Hematopoietic multipotent progenitor cell (in vitro differentiated cells): Measurements from ENCODE around the gene ZFAND2A. TPM values are rescaled to one million over a fixed set of nuclear protein-coding genes. Genes with fewer than 3 reads are reported as not detected.
"Not testable (repeated sequence)": the region's sequence is repeated elsewhere in the genome, so short reads cannot be mapped to it uniquely, and the experiment has no call there.

Source experiments
- DNase-seq, 3 donors: peaks; one replicate each; pipeline ENCODE4 v3.0.0-alpha.2; 2011 to 2015; ENCODE audit warnings: low read depth in 2 of 3, low spot score in 2 of 3
- total RNA-seq: library from RNA; depleted of rRNA; stranded (reverse); fragments of >200 nt; gene quantifications from one replicate; pipeline ENCODE4 v1.2.3, GENCODE V29; 2012

ZFAND2A gene
- total RNA-seq, 1 donor, result 23.4 TPM

- DNase-seq, result no peak
These were observed 5.7 kb downstream of the ZFAND2A start for GRCh38 chr7:1154172-1154739.

GRCh38 chr7:1152492-1152891 is 7.5 kb downstream of the ZFAND2A start:
- DNase-seq, result no peak

- DNase-seq, result no peak
These were observed 8.2 kb downstream of the ZFAND2A start for GRCh38 chr7:1151653-1152425.

GRCh38 chr7:1151156-1151555 is 8.8 kb downstream of the ZFAND2A start:
- DNase-seq, result no peak

GRCh38 chr7:1150400-1151002 is 9.5 kb downstream of the ZFAND2A start:
- DNase-seq, result no peak

- no peak for DNase-seq
These were observed 10.6 kb downstream of the ZFAND2A start for GRCh38 chr7:1149351-1149794.

GRCh38 chr7:1147873-1148272 is 12.1 kb downstream of the ZFAND2A start:
- DNase-seq, result not testable (repeated sequence)

- DNase-seq, result peak in 2 of 3 donors; percentile 52 to 59
These were observed 15.7 kb downstream of the ZFAND2A start for GRCh38 chr7:1144269-1144771.

GRCh38 chr7:1143031-1143430 is 17.0 kb downstream of the ZFAND2A start:
- not testable (repeated sequence) for DNase-seq

- no peak for DNase-seq
These were observed 17.9 kb downstream of the ZFAND2A start for GRCh38 chr7:1142051-1142635.

- no peak for DNase-seq
These were observed 18.3 kb downstream of the ZFAND2A start for GRCh38 chr7:1141651-1142050.

GRCh38 chr7:1140476-1141104 is 19.4 kb downstream of the ZFAND2A start:
- peak in 1 of 3 donors; percentile 30 for DNase-seq

GRCh38 chr7:1137517-1138167 is 22.4 kb downstream of the ZFAND2A start:
- no peak for DNase-seq

- DNase-seq, result peak in 1 of 3 donors; percentile 25
These were observed 23.0 kb downstream of the ZFAND2A start for GRCh38 chr7:1136841-1137516.

- DNase-seq, result no peak
These were observed 25.0 kb downstream of the ZFAND2A start for GRCh38 chr7:1134951-1135350.

GRCh38 chr7:1131471-1132265 is 28.3 kb downstream of the ZFAND2A start:
- DNase-seq, result no peak

- DNase-seq, result no peak
These were observed 29.7 kb downstream of the ZFAND2A start for GRCh38 chr7:1130021-1130990.

GRCh38 chr7:1129431-1129830 is 30.6 kb downstream of the ZFAND2A start:
- DNase-seq, result no peak
